HCT116 (cell line): ENCODE results near the gene CRACDL. TPM values are rescaled to one million over a fixed set of nuclear protein-coding genes. Genes with fewer than 3 reads are reported as not detected.

Experiments
- ATAC-seq: fragments of 200-7000 bp; cut with Tn5 transposase; 2 replicates; pipeline ENCODE4 v1.9.1; 2020; ENCODE audit warnings: mild to moderate bottlenecking, moderate library complexity
- BruUV-seq: library from RNA; stranded (reverse); fragments of 400-500 nt; replicated peaks from 2 replicates; lab custom pipeline; 2021; lab: Mats Ljungman, UMichigan
- CTCF ChIA-PET: fragments of 300-600 bp; sonication (Branson Sonifier 250); formaldehyde crosslinking; loops from one replicate; lab custom pipeline; 2021; ENCODE audit warnings: antibody characterized with exemption; lab: Charles Lee
- POLR2A ChIA-PET: fragments of 300-600, 350-600 bp; sonication (Branson Sonifier 250); formaldehyde crosslinking; loops from one replicate; lab custom pipeline; 2021; ENCODE audit warnings: antibody characterized with exemption; lab: Charles Lee
- RAD21 ChIA-PET, 2 experiments: fragments of 300-600 bp; sonication (Branson Sonifier 250); formaldehyde crosslinking; loops; one replicate each; lab custom pipeline; 2023; ENCODE audit warnings: low total read pairs in 2 of 2; ENCODE audit not compliant: uncharacterized antibody in 2 of 2, unreplicated experiment in 2 of 2, low non-redundant PET in 1 of 2; lab: Charles Lee
- DNase-seq: peaks from one replicate; pipeline ENCODE4 v3.0.0-alpha.2; 2010; ENCODE audit warnings: low read depth, low spot score
- H2AFZ ChIP-seq: fragments of 200-600 bp; shearing (Covaris generic), sonication (generic); 2 replicates; pipeline ENCODE4 v1.6.1; 2017; ENCODE audit warnings: low read depth, mixed run types, mixed read lengths, antibody characterized with exemption, low read length; ENCODE audit not compliant: poor library complexity, severe bottlenecking
- H3K27ac ChIP-seq: 2 replicates; pipeline ENCODE4 v1.5.1; 2012; ENCODE audit warnings: low read depth, low read length
- H3K27me3 ChIP-seq: fragments of 200-600 bp; sonication (generic); 2 replicates; pipeline ENCODE4 v1.6.1; 2016; ENCODE audit warnings: mixed run types, low read length, mixed read lengths; ENCODE audit not compliant: insufficient read depth
- H3K36me3 ChIP-seq, 2 experiments: fragments of 200-500 bp in 1 of 2; fragments of 200-600 bp in 1 of 2; sonication (Bioruptor generic) in 1 of 2; sonication (generic) in 1 of 2; 2 replicates each; pipeline versions ENCODE4 v1.5.1 to v1.6.1; 2014 to 2016; ENCODE audit warnings: low read length in 2 of 2, inconsistent platforms in 1 of 2, mixed read lengths in 1 of 2, mixed run types in 1 of 2; ENCODE audit not compliant: insufficient read depth in 2 of 2, control insufficient read depth in 1 of 2
- H3K4me1 ChIP-seq, 2 experiments: fragments of 200-600 bp in 1 of 2; sonication (generic) in 1 of 2; 2 replicates each; pipeline versions ENCODE4 v1.5.1 to v1.6.1; 2012 to 2017; ENCODE audit warnings: low read length in 2 of 2, inconsistent platforms in 1 of 2, mild to moderate bottlenecking in 1 of 2, mixed read lengths in 1 of 2, mixed run types in 1 of 2, moderate library complexity in 1 of 2; ENCODE audit not compliant: insufficient read depth in 2 of 2, control insufficient read depth in 1 of 2
- H3K4me2 ChIP-seq: fragments of 200-600 bp; sonication (generic); 2 replicates; pipeline ENCODE4 v1.6.1; 2017; ENCODE audit warnings: mixed run types, low read length, mixed read lengths
- H3K4me3 ChIP-seq, 2 experiments: fragments of 200-600 bp in 1 of 2; sonication (generic) in 1 of 2; replicated peaks in 1 of 2; 2 replicates each; pipeline ENCODE4 v1.5.1; 2011 to 2016; ENCODE audit warnings: low read length in 2 of 2, control low read depth in 1 of 2, low read depth in 1 of 2, mild to moderate bottlenecking in 1 of 2, mixed read lengths in 1 of 2, mixed run types in 1 of 2
- H3K79me2 ChIP-seq: fragments of 200-600 bp; sonication (generic); 2 replicates; pipeline ENCODE4 v1.6.1; 2017; ENCODE audit warnings: mild to moderate bottlenecking, mixed run types, low read length, moderate library complexity, mixed read lengths; ENCODE audit not compliant: insufficient read depth
- H3K9ac ChIP-seq: fragments of 200-600 bp; sonication (generic); 2 replicates; pipeline ENCODE4 v1.6.1; 2016; ENCODE audit warnings: low read length, mixed read lengths
- H3K9me2 ChIP-seq: fragments of 200-600 bp; sonication (generic), shearing (Covaris generic); 2 replicates; pipeline ENCODE4 v1.6.1; 2017; ENCODE audit warnings: mixed run types, mild to moderate bottlenecking, moderate library complexity; ENCODE audit not compliant: insufficient read depth
- H3K9me3 ChIP-seq, 2 experiments: fragments of 200-500 bp in 1 of 2; fragments of 200-600 bp in 1 of 2; sonication (Bioruptor generic) in 1 of 2; sonication (generic) in 1 of 2; 2 replicates each; pipeline ENCODE4 v1.6.1; 2014 to 2017; ENCODE audit warnings: low read length in 2 of 2, mixed read lengths in 2 of 2, inconsistent platforms in 1 of 2, low read depth in 1 of 2, mild to moderate bottlenecking in 1 of 2, mixed run types in 1 of 2, moderate library complexity in 1 of 2; ENCODE audit not compliant: control insufficient read depth in 1 of 2, insufficient read depth in 1 of 2
- H4K20me1 ChIP-seq: fragments of 200-600 bp; sonication (generic), shearing (Covaris generic); 2 replicates; pipeline ENCODE4 v1.6.1; 2017; ENCODE audit warnings: mixed run types, mild to moderate bottlenecking, moderate library complexity; ENCODE audit not compliant: insufficient read depth
- CBX3 ChIP-seq: IDR thresholded peaks from 2 replicates; pipeline ENCODE4 v1.6.1; 2012; ENCODE audit warnings: low read depth
- CTCF ChIP-seq, 3 experiments: fragments of 200-600 bp in 1 of 3; sonication (generic) in 1 of 3; IDR thresholded peaks in 2 of 3; conservative IDR thresholded peaks in 1 of 3; 2 replicates each; pipeline ENCODE4 v1.5.1; 2012 to 2017; ENCODE audit warnings: low read depth in 2 of 3, low read length in 2 of 3, antibody characterized with exemption in 1 of 3, borderline replicate concordance in 1 of 3, control low read depth in 1 of 3, mild to moderate bottlenecking in 1 of 3, mixed read lengths in 1 of 3, mixed run types in 1 of 3, moderate library complexity in 1 of 3; ENCODE audit not compliant: insufficient read depth in 1 of 3
- EGR1 ChIP-seq: IDR thresholded peaks from 2 replicates; pipeline ENCODE4 v1.6.1; 2012; ENCODE audit warnings: low read depth
- ELF1 ChIP-seq: IDR thresholded peaks from 2 replicates; pipeline ENCODE4 v1.6.1; 2012; ENCODE audit warnings: low read depth, borderline replicate concordance
- EZH2 ChIP-seq: fragments of 200-600 bp; sonication (generic); IDR thresholded peaks from 2 replicates; pipeline ENCODE4 v1.6.1; 2017; ENCODE audit warnings: antibody characterized with exemption, mixed run types
- EZH2phosphoT487 ChIP-seq: fragments of 200-600 bp; IDR thresholded peaks from 2 replicates; pipeline ENCODE4 v1.6.1; 2018; ENCODE audit warnings: antibody characterized with exemption, borderline replicate concordance
- FOSL1 ChIP-seq: IDR thresholded peaks from 2 replicates; pipeline ENCODE4 v1.6.1; 2012; ENCODE audit warnings: low read depth
- JUND ChIP-seq: IDR thresholded peaks from 2 replicates; pipeline ENCODE4 v1.6.1; 2012
- RAD21 ChIP-seq: IDR thresholded peaks from 2 replicates; pipeline ENCODE4 v1.6.1; 2012; ENCODE audit warnings: low read depth, mild to moderate bottlenecking
- SIN3A ChIP-seq: IDR thresholded peaks from 2 replicates; pipeline ENCODE4 v1.6.1; 2012; ENCODE audit warnings: low read depth
- SRF ChIP-seq: IDR thresholded peaks from 2 replicates; pipeline ENCODE4 v1.6.1; 2012; ENCODE audit warnings: low read depth
- TCF7L2 ChIP-seq: IDR thresholded peaks from 2 replicates; pipeline ENCODE4 v1.7.0; 2011; ENCODE audit warnings: borderline replicate concordance, inconsistent platforms; ENCODE audit not compliant: insufficient read depth, insufficient read length; ENCODE audit errors: extremely low read depth
- ZBTB33 ChIP-seq: IDR thresholded peaks from 2 replicates; pipeline ENCODE4 v1.6.1; 2011; ENCODE audit warnings: mild to moderate bottlenecking, low read length, moderate library complexity; ENCODE audit not compliant: insufficient replicate concordance; ENCODE audit errors: extremely low read depth
- intact Hi-C: fragments of 100-400 bp; cut with micrococcal nuclease; formaldehyde crosslinking; loops from 2 replicates; pipeline ENCODE4 v1.10.0; 2022
- total RNA-seq: library from RNA; stranded (reverse); gene quantifications from one replicate; pipeline ENCODE4 v1.2.1, GENCODE V29; 2021; ENCODE audit not compliant: unreplicated experiment

CRACDL gene
- total RNA-seq, 1 experiment from 2014 or later = 1.1 TPM

- POLR2A ChIA-PET = no interaction called here
- Histone ChIP-seq H3K27ac (no peak overlapping the region), H3K9me2 (no peaks in the 10 kb centered on the region), H2AFZ (no peak overlapping the region), H3K4me2 (0 out of 2 replicates have a peak overlapping the region, but pooled peaks have one; percentile 12), H4K20me1 (no peaks in the 10 kb centered on the region), H3K27me3 (no peaks in the 10 kb centered on the region), H3K36me3 (no peaks in the 10 kb centered on the region), H3K4me1 (peaks cover 12 to 15% of the 10 kb centered on the region in 2 experiments; a peak in 3 of 4 replicates), H3K9ac (no peak overlapping the region), H3K4me3 (no peak overlapping the region), H3K9me3 (no peaks in the 10 kb centered on the region), H3K79me2 (no peaks in the 10 kb centered on the region)
- intact Hi-C loops = no loop called here
- CTCF ChIA-PET = no interaction called here
- TF ChIP-seq JUND (no peak), CBX3 (no peak), SRF (no peak), ZBTB33 (no peak), EGR1 (no peak), SIN3A (no peak), FOSL1 (no peak), RAD21 (no peak), ELF1 (no peak), EZH2 (no peak), EZH2phosphoT487 (no peak), TCF7L2 (no peak), CTCF (IDR thresholded peaks at IDR 0.05 in 2 of 3, conservative IDR thresholded peaks at IDR 0.05 in 1 of 3; ENCODE audit: borderline replicate concordance in 1 of 3, insufficient read depth in 1 of 3, low read depth in 2 of 3, low read length in 2 of 3) (no peak)
- RAD21 ChIA-PET = no interaction called here
- DNase-seq (no peak), ATAC-seq (no peak)
- BruUV-seq = no TSS peak
These were observed 141.9 kb downstream of the CRACDL start for GRCh38 chr2:98793897-98794830.
